GM21390 (cell line): ENCODE results near the gene MITF.
"Not testable (repeated sequence)": the region's sequence is repeated elsewhere in the genome, so short reads cannot be mapped to it uniquely, and the experiment has no call there.

Experiments
- ATAC-seq: cut with Tn5 transposase; IDR thresholded peaks from one replicate; pipeline ENCODE4 v1.9.1; 2021; ENCODE audit not compliant: unreplicated experiment

MITF gene

GRCh38 chr3:69785769-69786320 lies 46.6 kb downstream of the MITF start:
- ATAC-seq: no peak

GRCh38 chr3:69786854-69787253 lies 47.6 kb downstream of the MITF start:
- ATAC-seq: no peak

GRCh38 chr3:69787436-69788168 lies 48.3 kb downstream of the MITF start:
- ATAC-seq: no peak

GRCh38 chr3:69791106-69791505 lies 51.8 kb downstream of the MITF start:
- ATAC-seq: no peak

GRCh38 chr3:69791919-69792399 lies 52.7 kb downstream of the MITF start:
- ATAC-seq: no peak

GRCh38 chr3:69796126-69796525 lies 56.9 kb downstream of the MITF start:
- ATAC-seq: not testable (repeated sequence)

GRCh38 chr3:69803681-69804270 lies 64.5 kb downstream of the MITF start:
- no peak for ATAC-seq

- no peak for ATAC-seq
Observed at GRCh38 chr3:69805491-69805890, 66.2 kb downstream of the MITF start.

- ATAC-seq: no peak
Observed at GRCh38 chr3:69806735-69807438, 67.6 kb downstream of the MITF start.

- ATAC-seq: no peak
Observed at GRCh38 chr3:69807674-69808073, 68.4 kb downstream of the MITF start.

- ATAC-seq: no peak
Observed at GRCh38 chr3:69809076-69809835, 70.0 kb downstream of the MITF start.

GRCh38 chr3:69811452-69812401 lies 72.5 kb downstream of the MITF start:
- ATAC-seq: no peak

GRCh38 chr3:69815970-69816369 lies 76.7 kb downstream of the MITF start:
- no peak for ATAC-seq

GRCh38 chr3:69817988-69818387 lies 78.7 kb downstream of the MITF start:
- ATAC-seq: no peak

GRCh38 chr3:69819282-69819681 lies 80.0 kb downstream of the MITF start:
- no peak for ATAC-seq

- no peak for ATAC-seq
Observed at GRCh38 chr3:69821133-69821532, 81.9 kb downstream of the MITF start.

- no peak for ATAC-seq
Observed at GRCh38 chr3:69823743-69824142, 84.5 kb downstream of the MITF start.

GRCh38 chr3:69825446-69825845 lies 86.2 kb downstream of the MITF start:
- ATAC-seq: no peak

- no peak for ATAC-seq
Observed at GRCh38 chr3:69827127-69827526, 87.9 kb downstream of the MITF start.

GRCh38 chr3:69828817-69829216 lies 89.6 kb downstream of the MITF start:
- ATAC-seq: no peak
